DND-41 (cell line): Measurements from ENCODE around the gene DDX60.
A peak's percentile ranks its signal among the peaks of the same experiment; 100 is the strongest.

Experiments used
- ATAC-seq: fragments of 200-7000 bp; cut with Tn5 transposase; 3 replicates; pipeline ENCODE4 v1.9.1; 2021; ENCODE audit warnings: low read depth; ENCODE audit not compliant: insufficient read depth
- DNase-seq: peaks from one replicate; pipeline ENCODE4 v3.0.0-alpha.2; 2020
- H2AFZ ChIP-seq: 2 replicates; pipeline ENCODE4 v1.6.0; 2012; ENCODE audit warnings: low read depth, low read length
- H3K27ac ChIP-seq: 2 replicates; pipeline ENCODE4 v1.5.1; 2012; ENCODE audit warnings: low read length, inconsistent platforms
- H3K27me3 ChIP-seq: fragments of 200-600 bp; sonication (generic); 2 replicates; pipeline ENCODE4 v1.6.0; 2012; ENCODE audit warnings: low read length, mild to moderate bottlenecking, inconsistent platforms; ENCODE audit not compliant: insufficient read depth, poor library complexity
- H3K36me3 ChIP-seq: 2 replicates; pipeline ENCODE4 v1.5.1; 2012; ENCODE audit warnings: low read length, inconsistent platforms; ENCODE audit not compliant: insufficient read depth
- H3K4me1 ChIP-seq: 2 replicates; pipeline ENCODE4 v1.5.1; 2012; ENCODE audit warnings: mild to moderate bottlenecking, low read length; ENCODE audit not compliant: insufficient read depth
- H3K4me2 ChIP-seq: 2 replicates; pipeline ENCODE4 v1.6.0; 2012; ENCODE audit warnings: mild to moderate bottlenecking, moderate library complexity, low read length, inconsistent platforms; ENCODE audit not compliant: insufficient read depth
- H3K4me3 ChIP-seq, 2 experiments: fragments of 200-600 bp in 1 of 2; shearing (Covaris generic) in 1 of 2; 2 replicates each; pipeline ENCODE4 v1.5.1; 2012 to 2016; ENCODE audit warnings: inconsistent platforms in 2 of 2, low read length in 2 of 2, mild to moderate bottlenecking in 2 of 2, low read depth in 1 of 2, moderate library complexity in 1 of 2
- H3K79me2 ChIP-seq: 2 replicates; pipeline ENCODE4 v1.6.0; 2012; ENCODE audit warnings: low read length, inconsistent platforms; ENCODE audit not compliant: insufficient read depth
- H3K9ac ChIP-seq: 2 replicates; pipeline ENCODE4 v1.6.0; 2012; ENCODE audit warnings: low read depth, mild to moderate bottlenecking, inconsistent platforms, low read length, moderate library complexity
- H3K9me3 ChIP-seq: 2 replicates; pipeline ENCODE4 v1.5.1; 2012; ENCODE audit warnings: low read length, moderate library complexity, mild to moderate bottlenecking, inconsistent platforms; ENCODE audit not compliant: insufficient read depth, severe bottlenecking
- H4K20me1 ChIP-seq: 2 replicates; pipeline ENCODE4 v1.6.0; 2012; ENCODE audit warnings: low read length; ENCODE audit not compliant: insufficient read depth
- CTCF ChIP-seq: IDR thresholded peaks from 2 replicates; pipeline ENCODE4 v1.5.1; 2012; ENCODE audit warnings: borderline replicate concordance, low read length, moderate library complexity, mild to moderate bottlenecking; ENCODE audit not compliant: poor library complexity, severe bottlenecking; ENCODE audit errors: extremely low read depth
- EZH2 ChIP-seq: IDR thresholded peaks from 3 replicates; pipeline ENCODE4 v1.6.1; 2012; ENCODE audit warnings: borderline replicate concordance, low read depth, mild to moderate bottlenecking, moderate library complexity, low read length, inconsistent platforms; ENCODE audit not compliant: severe bottlenecking

Gene DDX60

GRCh38 chr4:168247603-168248002 lies 70.9 kb downstream of the DDX60 start:
- Histone ChIP-seq H3K4me1 (no peaks in the 10 kb centered on the region), H2AFZ (no peak overlapping the region), H4K20me1 (no peaks in the 10 kb centered on the region), H3K9me3 (peaks cover 10% of the 10 kb centered on the region), H3K79me2 (no peaks in the 10 kb centered on the region), H3K9ac (no peak overlapping the region), H3K36me3 (peaks cover 15% of the 10 kb centered on the region), H3K4me3 (no peak overlapping the region), H3K27me3 (no peaks in the 10 kb centered on the region), H3K27ac (no peak overlapping the region), H3K4me2 (no peak overlapping the region)
- DNase-seq = no peak
- no peak for TF ChIP-seq CTCF
- no peak for TF ChIP-seq EZH2
- ATAC-seq = no peak

- peak; percentile 12 for DNase-seq
These were observed 76.6 kb downstream of the DDX60 start for GRCh38 chr4:168241953-168242352.

GRCh38 chr4:168240821-168241220 lies 77.7 kb downstream of the DDX60 start:
- Histone ChIP-seq H3K79me2 (no peaks in the 10 kb centered on the region), H3K4me1 (no peaks in the 10 kb centered on the region), H3K27ac (no peak overlapping the region), H4K20me1 (no peaks in the 10 kb centered on the region), H3K9me3 (peaks cover 21% of the 10 kb centered on the region), H3K4me2 (no peak overlapping the region), H3K9ac (no peak overlapping the region), H3K4me3 (no peak overlapping the region), H3K36me3 (peaks cover 19% of the 10 kb centered on the region), H2AFZ (no peak overlapping the region), H3K27me3 (no peaks in the 10 kb centered on the region)
- TF ChIP-seq CTCF = no peak
- TF ChIP-seq EZH2 = no peak
- DNase-seq (no peak), ATAC-seq (no peak)

More at GRCh38 chr4:168241953-168242352, 76.6 kb downstream of the DDX60 start:
- no peak for TF ChIP-seq EZH2
- no peak for TF ChIP-seq CTCF
- H4K20me1 ChIP-seq = no peaks in the 10 kb centered on the region
- no peak overlapping the region for H3K4me3 ChIP-seq
- ATAC-seq = no peak
- no peak overlapping the region for H3K27ac ChIP-seq
- no peak overlapping the region for H3K9ac ChIP-seq
- no peak overlapping the region for H2AFZ ChIP-seq
- no peaks in the 10 kb centered on the region for H3K4me1 ChIP-seq
- H3K79me2 ChIP-seq = no peaks in the 10 kb centered on the region
- peaks cover 19% of the 10 kb centered on the region for H3K36me3 ChIP-seq
- peaks cover 21% of the 10 kb centered on the region for H3K9me3 ChIP-seq
- no peaks in the 10 kb centered on the region for H3K27me3 ChIP-seq
- no peak overlapping the region for H3K4me2 ChIP-seq

- Histone ChIP-seq H2AFZ (no peak overlapping the region), H3K9me3 (no peaks in the 10 kb centered on the region), H4K20me1 (no peaks in the 10 kb centered on the region), H3K9ac (no peak overlapping the region), H3K4me2 (no peak overlapping the region), H3K79me2 (no peaks in the 10 kb centered on the region), H3K27me3 (no peaks in the 10 kb centered on the region), H3K4me1 (no peaks in the 10 kb centered on the region), H3K4me3 (no peak overlapping the region), H3K27ac (no peak overlapping the region), H3K36me3 (peaks cover 27% of the 10 kb centered on the region; the same call in 1 of the 2 replicates)
- ATAC-seq (no peak), DNase-seq (no peak)
- TF ChIP-seq CTCF (no peak), EZH2 (no peak)
These were observed 97.3 kb downstream of the DDX60 start for GRCh38 chr4:168221301-168221700.
